Osteocyte (in vitro differentiated cells): ENCODE data around the gene TTLL4. TPM values are rescaled to one million over a fixed set of nuclear protein-coding genes. Genes with fewer than 3 reads are reported as not detected.

Source experiments
- DNase-seq: peaks from one replicate; pipeline ENCODE4 v3.0.0; 2021; ENCODE audit warnings: mixed read lengths; ENCODE audit not compliant: unreplicated experiment; ENCODE audit errors: extremely low spot score
- H3K27ac Mint-ChIP-seq: one replicate; pipeline ENCODE4 v1.8.0; 2021; ENCODE audit warnings: mild to moderate bottlenecking, mixed read lengths; ENCODE audit not compliant: unreplicated experiment
- H3K27me3 Mint-ChIP-seq: one replicate; pipeline ENCODE4 v1.8.0; 2021; ENCODE audit warnings: mixed read lengths; ENCODE audit not compliant: unreplicated experiment
- H3K36me3 Mint-ChIP-seq: one replicate; pipeline ENCODE4 v1.8.0; 2021; ENCODE audit warnings: mixed read lengths; ENCODE audit not compliant: unreplicated experiment
- H3K4me1 Mint-ChIP-seq: one replicate; pipeline ENCODE4 v1.8.0; 2021; ENCODE audit warnings: mixed read lengths; ENCODE audit not compliant: unreplicated experiment
- H3K4me3 Mint-ChIP-seq: one replicate; pipeline ENCODE4 v1.8.0; 2021; ENCODE audit warnings: mild to moderate bottlenecking, moderate library complexity, mixed read lengths; ENCODE audit not compliant: unreplicated experiment
- H3K9me3 Mint-ChIP-seq: one replicate; pipeline ENCODE4 v1.8.0; 2021; ENCODE audit warnings: mixed read lengths; ENCODE audit not compliant: unreplicated experiment
- total RNA-seq: library from RNA; stranded (reverse); gene quantifications from 2 replicates; pipeline ENCODE4 v1.2.1, GENCODE V29; 2021
- TF ChIP-seq, protein P1 (sequence below): fragments of 200-600 bp; sonication (generic); IDR thresholded peaks from 2 replicates; pipeline ENCODE4 v1.5.0; 2021; ENCODE audit warnings: antibody characterized with exemption, mild to moderate bottlenecking, moderate library complexity

The TTLL4 gene
- total RNA-seq, 1 donor from 2014 or later: 28.6 TPM

DNA sequence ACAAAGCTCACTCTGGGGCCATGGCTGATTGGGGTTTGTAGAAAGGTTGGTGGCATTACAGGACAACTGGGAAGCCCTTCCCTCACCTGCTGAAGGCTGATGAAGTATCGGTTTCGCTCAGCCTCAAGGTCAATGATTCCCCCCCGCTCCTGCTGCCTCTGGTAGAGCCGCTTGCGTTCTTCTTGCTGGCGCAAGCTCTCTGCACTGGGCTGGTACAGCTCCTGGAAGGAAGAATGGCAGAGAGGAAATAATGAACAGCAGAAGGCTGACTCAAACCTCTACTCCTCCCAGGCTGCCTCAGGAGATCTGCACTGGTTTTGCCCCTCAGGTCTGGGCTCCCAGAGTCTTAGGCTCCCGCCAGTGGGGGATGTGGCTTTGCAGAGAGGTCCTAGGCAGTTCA, 46.0 kb upstream of the TTLL4 start:
- DNase-seq: no peak
- Mint-ChIP-seq H3K4me3 (no peak overlapping the region), H3K27me3 (no peaks in the 10 kb centered on the region), H3K36me3 (peaks cover 34% of the 10 kb centered on the region), H3K27ac (no peak overlapping the region), H3K4me1 (peaks cover 9% of the 10 kb centered on the region), H3K9me3 (no peaks in the 10 kb centered on the region)
- TF ChIP-seq, protein P1, sequence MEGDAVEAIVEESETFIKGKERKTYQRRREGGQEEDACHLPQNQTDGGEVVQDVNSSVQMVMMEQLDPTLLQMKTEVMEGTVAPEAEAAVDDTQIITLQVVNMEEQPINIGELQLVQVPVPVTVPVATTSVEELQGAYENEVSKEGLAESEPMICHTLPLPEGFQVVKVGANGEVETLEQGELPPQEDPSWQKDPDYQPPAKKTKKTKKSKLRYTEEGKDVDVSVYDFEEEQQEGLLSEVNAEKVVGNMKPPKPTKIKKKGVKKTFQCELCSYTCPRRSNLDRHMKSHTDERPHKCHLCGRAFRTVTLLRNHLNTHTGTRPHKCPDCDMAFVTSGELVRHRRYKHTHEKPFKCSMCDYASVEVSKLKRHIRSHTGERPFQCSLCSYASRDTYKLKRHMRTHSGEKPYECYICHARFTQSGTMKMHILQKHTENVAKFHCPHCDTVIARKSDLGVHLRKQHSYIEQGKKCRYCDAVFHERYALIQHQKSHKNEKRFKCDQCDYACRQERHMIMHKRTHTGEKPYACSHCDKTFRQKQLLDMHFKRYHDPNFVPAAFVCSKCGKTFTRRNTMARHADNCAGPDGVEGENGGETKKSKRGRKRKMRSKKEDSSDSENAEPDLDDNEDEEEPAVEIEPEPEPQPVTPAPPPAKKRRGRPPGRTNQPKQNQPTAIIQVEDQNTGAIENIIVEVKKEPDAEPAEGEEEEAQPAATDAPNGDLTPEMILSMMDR: no peak

DNA sequence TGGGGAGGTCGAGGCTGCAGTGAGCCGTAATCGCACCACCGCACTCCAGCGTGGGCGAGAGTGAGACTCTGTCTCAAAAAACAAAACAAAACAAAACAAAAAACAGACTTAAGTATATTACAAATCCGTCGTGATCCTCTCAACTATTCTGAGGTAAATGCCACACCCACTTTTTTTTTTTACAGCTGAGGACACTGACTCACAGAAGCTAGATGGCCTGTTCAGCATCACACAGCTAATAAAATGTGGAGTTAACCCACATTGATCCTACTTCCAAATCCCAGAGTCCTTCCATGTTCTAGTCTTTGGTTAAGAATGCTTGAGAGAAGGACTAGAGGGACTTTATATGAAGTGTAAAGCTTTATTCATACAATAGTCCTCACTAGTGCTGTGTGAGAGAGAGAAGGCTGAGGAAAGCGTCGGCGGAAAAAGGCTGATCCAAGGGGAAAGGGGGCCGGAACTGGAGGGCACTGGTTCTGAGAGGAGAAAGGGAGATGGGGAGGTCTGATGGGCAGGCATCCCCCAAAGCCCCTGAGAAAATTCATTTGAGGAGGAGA, 39.5 kb upstream of the TTLL4 start:
- Mint-ChIP-seq H3K27me3 (no peaks in the 10 kb centered on the region), H3K9me3 (no peaks in the 10 kb centered on the region), H3K4me3 (peak overlapping the region; percentile 99), H3K4me1 (peaks cover 25% of the 10 kb centered on the region), H3K27ac (peak overlapping the region; percentile 99), H3K36me3 (peaks cover 14% of the 10 kb centered on the region)
- TF ChIP-seq, protein P1: no peak
- no peak for DNase-seq

DNA sequence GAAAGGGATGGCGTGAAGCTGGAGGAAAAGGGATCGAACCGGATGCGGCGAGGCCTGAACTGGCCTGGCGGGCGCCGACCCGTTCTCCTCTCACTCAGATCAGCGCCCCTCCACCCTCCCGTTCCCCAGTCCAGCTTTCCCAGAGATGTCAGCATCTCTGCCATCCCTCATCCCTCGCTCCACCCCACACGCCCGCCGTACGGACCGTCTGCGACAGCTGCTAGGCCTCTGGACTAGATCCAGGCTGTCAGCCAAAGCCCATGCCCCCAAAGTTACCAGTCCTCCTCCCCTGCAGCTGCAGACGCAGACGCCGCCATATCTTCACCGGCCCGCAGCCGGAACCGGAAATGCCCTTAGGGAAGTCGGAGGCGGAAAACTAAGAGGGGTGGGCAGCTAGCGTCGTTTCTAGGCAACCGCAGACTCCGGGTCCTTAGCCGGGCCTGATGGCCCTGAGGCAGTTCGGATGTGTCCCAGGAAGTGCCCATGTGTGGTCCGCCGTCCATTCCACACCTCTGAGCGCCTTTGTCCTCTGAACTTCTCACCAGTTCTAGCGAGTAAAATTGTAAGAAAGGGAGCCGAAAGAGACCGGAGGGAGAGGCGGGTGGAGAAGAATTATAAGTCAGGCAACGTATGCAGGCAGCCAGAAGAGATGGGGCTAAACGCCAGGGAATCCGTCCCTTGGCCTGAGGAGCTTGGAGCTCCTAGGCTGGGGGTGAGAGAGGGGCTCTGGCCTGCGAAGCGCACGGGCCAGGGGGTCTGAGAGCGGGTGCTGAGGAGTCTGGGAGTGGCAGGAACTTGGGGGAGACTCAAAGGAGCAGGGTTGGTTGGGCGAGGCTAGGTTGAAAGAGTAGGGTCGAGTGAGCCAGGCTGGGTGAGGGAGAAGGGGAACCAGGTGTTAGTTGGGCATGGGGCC, 38.7 kb upstream of the TTLL4 start, which contains the start of the genes RNF25 and STK36:
Gene RNF25 (minus strand): TSS at position 349 of the 913 bp plus-strand sequence. CDS start 32 bp downstream, at position 317.
Gene STK36 (plus strand): TSS at position 433 of the 913 bp plus-strand sequence. CDS start 744 bp downstream, outside the sequence.
- Mint-ChIP-seq H3K36me3 (peaks cover 13% of the 10 kb centered on the region), H3K4me3 (peak within 1 kb of the TSS; percentile 99), H3K4me1 (peaks cover 25% of the 10 kb centered on the region), H3K27ac (peak within 1 kb of the TSS; percentile 99), H3K27me3 (no peaks in the 10 kb centered on the region), H3K9me3 (no peaks in the 10 kb centered on the region)
- TF ChIP-seq, protein P1: no peak
- peak; percentile 94 for DNase-seq

GRCh38 chr2:218679119-218679518, 31.5 kb upstream of the TTLL4 start:
- TF ChIP-seq, protein P1: no peak
- no peak overlapping the region for H3K27ac Mint-ChIP-seq
- H3K4me3 Mint-ChIP-seq: no peak overlapping the region
- H3K4me1 Mint-ChIP-seq: no peaks in the 10 kb centered on the region
- H3K36me3 Mint-ChIP-seq: peaks cover 24% of the 10 kb centered on the region
- no peaks in the 10 kb centered on the region for H3K9me3 Mint-ChIP-seq
- H3K27me3 Mint-ChIP-seq: no peaks in the 10 kb centered on the region
- no peak for DNase-seq

DNA sequence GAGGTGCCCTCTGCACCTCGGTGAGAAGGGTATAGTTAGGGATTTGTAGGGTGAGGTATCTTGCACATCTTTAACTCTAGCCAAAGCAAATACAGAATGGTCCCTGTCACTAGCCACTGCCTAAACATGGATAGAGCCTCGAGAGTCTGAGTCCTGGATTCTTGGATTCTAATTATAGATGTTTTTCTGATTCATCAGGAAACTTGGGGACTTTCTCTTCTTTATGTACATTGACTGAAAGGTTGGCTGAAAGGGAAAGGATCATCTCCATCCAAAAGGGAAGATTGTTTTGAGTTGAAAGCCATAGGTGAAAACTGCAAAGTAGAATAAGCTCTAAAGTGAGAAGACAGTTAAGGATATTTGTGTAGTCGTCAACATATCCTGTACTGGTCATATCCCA, 30.6 kb upstream of the TTLL4 start:
- no peak for DNase-seq
- Mint-ChIP-seq H3K27me3 (no peaks in the 10 kb centered on the region), H3K27ac (no peak overlapping the region), H3K4me3 (no peak overlapping the region), H3K36me3 (peaks cover 29% of the 10 kb centered on the region), H3K9me3 (no peaks in the 10 kb centered on the region), H3K4me1 (no peaks in the 10 kb centered on the region)
- TF ChIP-seq, protein P1: no peak
